HUDEP-2 (cell line): ENCODE measurements around the gene PLD3.
"Not testable (repeated sequence)": the region's sequence is repeated elsewhere in the genome, so short reads cannot be mapped to it uniquely, and the experiment has no call there.

Experiments
- DNase-seq, 76 experiments: peaks; one replicate each; lab custom pipeline; 2025; ENCODE audit not compliant: unreplicated experiment in 76 of 76; lab: John Stamatoyannopoulos, UW

The PLD3 gene

GRCh38 chr19:40331052-40331451 lies 17.4 kb upstream of the PLD3 start:
- DNase-seq = peak in 3 of 76 experiments; percentile 8 to 23 (median 17)

- no peak for DNase-seq
Observed at GRCh38 chr19:40332669-40333068, 15.8 kb upstream of the PLD3 start.

- DNase-seq = not testable (repeated sequence)
Observed at GRCh38 chr19:40333083-40333482, 15.4 kb upstream of the PLD3 start.

GRCh38 chr19:40335101-40335500 lies 13.4 kb upstream of the PLD3 start:
- no peak for DNase-seq

- no peak for DNase-seq
Observed at GRCh38 chr19:40335855-40336600, 12.5 kb upstream of the PLD3 start.

GRCh38 chr19:40336601-40336900 lies 11.9 kb upstream of the PLD3 start:
- DNase-seq = no peak

GRCh38 chr19:40337107-40337506 lies 11.4 kb upstream of the PLD3 start:
- DNase-seq = no peak

GRCh38 chr19:40337594-40337993 lies 10.9 kb upstream of the PLD3 start:
- DNase-seq = no peak

- DNase-seq = no peak
Observed at GRCh38 chr19:40339018-40339728, 9.3 kb upstream of the PLD3 start.

- DNase-seq = peak in 8 of 76 experiments; percentile 5 to 44 (median 23)
Observed at GRCh38 chr19:40341601-40342482, 6.7 kb upstream of the PLD3 start.

GRCh38 chr19:40342644-40343311 lies 5.7 kb upstream of the PLD3 start:
- DNase-seq = no peak

- no peak for DNase-seq
Observed at GRCh38 chr19:40344422-40344821, 4.1 kb upstream of the PLD3 start.

- DNase-seq = peak in 2 of 76 experiments; percentile 28 to 42
Observed at GRCh38 chr19:40348961-40349507, 539 bp downstream of the PLD3 start.

- no peak for DNase-seq
Observed at GRCh38 chr19:40355975-40356680, 7.6 kb downstream of the PLD3 start.

- no peak for DNase-seq
Observed at GRCh38 chr19:40356681-40357595, 8.4 kb downstream of the PLD3 start.

- DNase-seq = no peak
Observed at GRCh38 chr19:40357640-40358039, 9.1 kb downstream of the PLD3 start.

GRCh38 chr19:40358773-40359172 lies 10.3 kb downstream of the PLD3 start:
- no peak for DNase-seq

- no peak for DNase-seq
Observed at GRCh38 chr19:40360020-40360707, 11.7 kb downstream of the PLD3 start.
